ENCODE results near the gene TMEM132D. TPM values are rescaled to one million over a fixed set of nuclear protein-coding genes. Genes with fewer than 3 reads are reported as not detected.

Gene TMEM132D
- total and polyA plus RNA-seq, 4 donors = 0.06 to 0.20 (median 0.13) TPM

- ATAC-seq (ENCODE audit: insufficient read depth, low FRiP score) = no peak
- no peak for TF ChIP-seq CTCF (IDR thresholded peaks at IDR 0.05; ENCODE audit: control extremely low read depth, extremely low read depth)
Observed at GRCh38 chr12:129877411-129877810, 26.4 kb downstream of the TMEM132D start.

GRCh38 chr12:129873833-129874208, 30.0 kb downstream of the TMEM132D start:
- WGBS, 2 donors = 75 to 79% methylated on average over 6 of the region's 6 CpGs
- no peak for ATAC-seq (ENCODE audit: insufficient read depth, low FRiP score)
- no peak for TF ChIP-seq CTCF (IDR thresholded peaks at IDR 0.05; ENCODE audit: control extremely low read depth, extremely low read depth)

More at GRCh38 chr12:129877411-129877810, 26.4 kb downstream of the TMEM132D start:
- WGBS, 2 donors = 91 to 92% methylated on average over 11 of the region's 11 CpGs
- H3K4me3 ChIP-seq = no peak overlapping the region
- no peaks in the 10 kb centered on the region for H3K27me3 ChIP-seq (ENCODE audit: control insufficient read depth in 3 of 3, insufficient read depth in 3 of 3, low read length in 2 of 3)
- DNase-seq = no peak
- no peaks in the 10 kb centered on the region for H3K4me1 ChIP-seq (ENCODE audit: control insufficient read depth in 5 of 5, insufficient read depth in 5 of 5, low read length in 5 of 5)
- H3K27ac ChIP-seq (ENCODE audit: low read depth in 1 of 2, low read length in 1 of 2) = no peak overlapping the region
- no peaks in the 10 kb centered on the region for H3K36me3 ChIP-seq (ENCODE audit: control insufficient read depth in 4 of 4, insufficient read depth in 4 of 4, low read length in 4 of 4)
- H3K9me3 ChIP-seq (ENCODE audit: control insufficient read depth in 4 of 4, insufficient read depth in 3 of 4, low read length in 3 of 4) = no peaks in the 10 kb centered on the region
- H3K9ac ChIP-seq (ENCODE audit: insufficient read depth in 1 of 2, low read length in 2 of 2) = no peak overlapping the region

GRCh38 chr12:129873111-129873832, 30.6 kb downstream of the TMEM132D start:
- Histone ChIP-seq H3K36me3 (ENCODE audit: control insufficient read depth in 4 of 4, insufficient read depth in 4 of 4, low read length in 4 of 4) (no peaks in the 10 kb centered on the region), H3K27ac (ENCODE audit: low read depth in 1 of 2, low read length in 1 of 2) (no peak overlapping the region), H3K27me3 (ENCODE audit: control insufficient read depth in 3 of 3, insufficient read depth in 3 of 3, low read length in 2 of 3) (no peaks in the 10 kb centered on the region), H3K9me3 (ENCODE audit: control insufficient read depth in 4 of 4, insufficient read depth in 3 of 4, low read length in 3 of 4) (peaks cover 0 to 5% (median 0%) of the 10 kb centered on the region in 4 donors), H3K4me1 (ENCODE audit: control insufficient read depth in 5 of 5, insufficient read depth in 5 of 5, low read length in 5 of 5) (no peaks in the 10 kb centered on the region), H3K9ac (ENCODE audit: insufficient read depth in 1 of 2, low read length in 2 of 2) (no peak overlapping the region), H3K4me3 (no peak overlapping the region)
- WGBS, 2 donors = 71 to 73% methylated on average over 13 of the region's 13 CpGs
- DNase-seq (no peak), ATAC-seq (ENCODE audit: insufficient read depth, low FRiP score) (no peak)
- no peak for TF ChIP-seq CTCF (IDR thresholded peaks at IDR 0.05; ENCODE audit: control extremely low read depth, extremely low read depth)

More at GRCh38 chr12:129873833-129874208, 30.0 kb downstream of the TMEM132D start:
- DNase-seq = no peak
- Histone ChIP-seq H3K9me3 (ENCODE audit: control insufficient read depth in 4 of 4, insufficient read depth in 3 of 4, low read length in 3 of 4) (peaks cover 0 to 5% (median 0%) of the 10 kb centered on the region in 4 donors), H3K9ac (ENCODE audit: insufficient read depth in 1 of 2, low read length in 2 of 2) (no peak overlapping the region), H3K36me3 (ENCODE audit: control insufficient read depth in 4 of 4, insufficient read depth in 4 of 4, low read length in 4 of 4) (no peaks in the 10 kb centered on the region), H3K27me3 (ENCODE audit: control insufficient read depth in 3 of 3, insufficient read depth in 3 of 3, low read length in 2 of 3) (no peaks in the 10 kb centered on the region), H3K4me3 (no peak overlapping the region), H3K27ac (ENCODE audit: low read depth in 1 of 2, low read length in 1 of 2) (no peak overlapping the region), H3K4me1 (ENCODE audit: control insufficient read depth in 5 of 5, insufficient read depth in 5 of 5, low read length in 5 of 5) (no peaks in the 10 kb centered on the region)
